Gastroesophageal sphincter (tissue), 4 donors: ENCODE measurements around the gene CATSPERZ. TPM values are rescaled to one million over a fixed set of nuclear protein-coding genes. Genes with fewer than 3 reads are reported as not detected.

Experiments
- ATAC-seq: fragments of 150-250 bp; one replicate; pipeline ENCODE4 v1.9.1; 2016; ENCODE audit warnings: mild to moderate bottlenecking, moderate library complexity
- H3K27ac ChIP-seq, 4 donors: fragments of 200-600 bp; sonication (generic) in 3 of 4; 1 replicate in 3 of 4; 2 replicates in 1 of 4; pipeline ENCODE4 v1.5.1; 2016 to 2019
- H3K27me3 ChIP-seq: fragments of 200-600 bp; sonication (generic); one replicate; pipeline ENCODE4 v1.5.1; 2019
- H3K36me3 ChIP-seq, 2 donors: fragments of 200-600 bp; sonication (generic); one replicate each; pipeline ENCODE4 v1.5.1; 2019; ENCODE audit warnings: control low read depth in 1 of 2
- H3K4me1 ChIP-seq, 3 donors: fragments of 200-600 bp; sonication (generic); 1 replicate in 2 of 3; 2 replicates in 1 of 3; pipeline ENCODE4 v1.5.1; 2016 to 2019; ENCODE audit warnings: control low read depth in 2 of 3
- H3K4me3 ChIP-seq, 2 donors: fragments of 200-600 bp; sonication (generic); one replicate each; pipeline ENCODE4 v1.5.1; 2019; ENCODE audit warnings: mild to moderate bottlenecking in 1 of 2, moderate library complexity in 1 of 2
- H3K9me3 ChIP-seq, 3 donors: fragments of 200-600 bp; sonication (generic); one replicate each; pipeline ENCODE4 v1.5.1; 2017 to 2019; ENCODE audit warnings: control low read depth in 2 of 3
- EP300 ChIP-seq: sonication (generic); formaldehyde crosslinking; IDR thresholded peaks from one replicate; pipeline ENCODE4 v1.6.1; 2017; ENCODE audit warnings: antibody characterized with exemption, mild to moderate bottlenecking
- POLR2A ChIP-seq, 2 donors: fragments of 450-650 bp; IDR thresholded peaks; one replicate each; pipeline ENCODE4 v1.6.1; 2017; ENCODE audit warnings: antibody characterized with exemption in 2 of 2, mild to moderate bottlenecking in 2 of 2, moderate library complexity in 1 of 2
- POLR2AphosphoS5 ChIP-seq: sonication (generic); formaldehyde crosslinking; IDR thresholded peaks from one replicate; pipeline ENCODE4 v1.6.1; 2017; ENCODE audit warnings: antibody characterized with exemption
- WGBS, 2 donors: methylation state at CpG; one replicate each; pipeline ENCODE4 v1.1.5; 2018; ENCODE audit warnings: low coverage in 1 of 2; 5-methylcytosine and 5-hydroxymethylcytosine counted together
- total RNA-seq, 4 donors: library from RNA; depleted of rRNA; stranded (reverse); fragments of >200 nt; gene quantifications; one replicate each; pipeline ENCODE4 v1.1.0, GENCODE V29; 2016
- TF ChIP-seq, protein P1 (sequence below), 4 experiments: fragments of 200-600 bp in 2 of 4; fragments of 450-650 bp in 2 of 4; sonication (generic) in 1 of 4; IDR thresholded peaks; one replicate each; pipeline ENCODE4 v1.5.1; 2017 to 2019; ENCODE audit warnings: antibody characterized with exemption in 4 of 4, mild to moderate bottlenecking in 2 of 4, moderate library complexity in 2 of 4

CATSPERZ gene
- total RNA-seq, 4 donors from 2014 or later = not detected

DNA sequence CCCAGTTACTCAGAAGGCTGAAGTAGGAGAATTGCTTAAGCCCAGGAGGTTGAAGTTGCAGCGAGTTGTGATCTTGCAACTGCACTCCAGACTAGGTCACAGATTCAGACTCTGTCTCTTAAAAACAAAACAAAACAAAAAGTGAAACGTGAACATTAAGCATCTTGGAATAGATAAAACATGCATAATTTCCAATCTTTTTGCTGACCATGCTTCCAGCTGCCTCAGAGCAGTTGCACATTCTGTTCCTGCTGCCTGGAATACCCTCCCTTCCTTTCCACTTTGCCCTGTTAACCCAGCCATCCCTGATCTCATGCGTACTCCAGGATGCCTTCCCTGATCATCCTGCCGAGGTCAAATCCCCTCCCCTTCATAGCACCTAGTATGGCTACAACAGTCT lies 39.1 kb downstream of the CATSPERZ start:
- peaks cover 0 to 26% (median 10%) of the 10 kb centered on the region in 3 donors for H3K4me1 ChIP-seq
- H3K4me3 ChIP-seq = no peak overlapping the region
- ATAC-seq = no peak
- no peaks in the 10 kb centered on the region for H3K9me3 ChIP-seq
- H3K27me3 ChIP-seq = no peaks in the 10 kb centered on the region
- WGBS, 2 donors = 57 to 65% methylated on average over 2 to 4 of the region's 4 CpGs
- no peaks in the 10 kb centered on the region for H3K36me3 ChIP-seq
- H3K27ac ChIP-seq = no peak overlapping the region
- TF ChIP-seq POLR2AphosphoS5 (no peak), EP300 (no peak), POLR2A (IDR thresholded peaks at IDR 0.05) (no peak)
- TF ChIP-seq, protein P1, sequence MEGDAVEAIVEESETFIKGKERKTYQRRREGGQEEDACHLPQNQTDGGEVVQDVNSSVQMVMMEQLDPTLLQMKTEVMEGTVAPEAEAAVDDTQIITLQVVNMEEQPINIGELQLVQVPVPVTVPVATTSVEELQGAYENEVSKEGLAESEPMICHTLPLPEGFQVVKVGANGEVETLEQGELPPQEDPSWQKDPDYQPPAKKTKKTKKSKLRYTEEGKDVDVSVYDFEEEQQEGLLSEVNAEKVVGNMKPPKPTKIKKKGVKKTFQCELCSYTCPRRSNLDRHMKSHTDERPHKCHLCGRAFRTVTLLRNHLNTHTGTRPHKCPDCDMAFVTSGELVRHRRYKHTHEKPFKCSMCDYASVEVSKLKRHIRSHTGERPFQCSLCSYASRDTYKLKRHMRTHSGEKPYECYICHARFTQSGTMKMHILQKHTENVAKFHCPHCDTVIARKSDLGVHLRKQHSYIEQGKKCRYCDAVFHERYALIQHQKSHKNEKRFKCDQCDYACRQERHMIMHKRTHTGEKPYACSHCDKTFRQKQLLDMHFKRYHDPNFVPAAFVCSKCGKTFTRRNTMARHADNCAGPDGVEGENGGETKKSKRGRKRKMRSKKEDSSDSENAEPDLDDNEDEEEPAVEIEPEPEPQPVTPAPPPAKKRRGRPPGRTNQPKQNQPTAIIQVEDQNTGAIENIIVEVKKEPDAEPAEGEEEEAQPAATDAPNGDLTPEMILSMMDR (IDR thresholded peaks at IDR 0.05) = no peak

DNA sequence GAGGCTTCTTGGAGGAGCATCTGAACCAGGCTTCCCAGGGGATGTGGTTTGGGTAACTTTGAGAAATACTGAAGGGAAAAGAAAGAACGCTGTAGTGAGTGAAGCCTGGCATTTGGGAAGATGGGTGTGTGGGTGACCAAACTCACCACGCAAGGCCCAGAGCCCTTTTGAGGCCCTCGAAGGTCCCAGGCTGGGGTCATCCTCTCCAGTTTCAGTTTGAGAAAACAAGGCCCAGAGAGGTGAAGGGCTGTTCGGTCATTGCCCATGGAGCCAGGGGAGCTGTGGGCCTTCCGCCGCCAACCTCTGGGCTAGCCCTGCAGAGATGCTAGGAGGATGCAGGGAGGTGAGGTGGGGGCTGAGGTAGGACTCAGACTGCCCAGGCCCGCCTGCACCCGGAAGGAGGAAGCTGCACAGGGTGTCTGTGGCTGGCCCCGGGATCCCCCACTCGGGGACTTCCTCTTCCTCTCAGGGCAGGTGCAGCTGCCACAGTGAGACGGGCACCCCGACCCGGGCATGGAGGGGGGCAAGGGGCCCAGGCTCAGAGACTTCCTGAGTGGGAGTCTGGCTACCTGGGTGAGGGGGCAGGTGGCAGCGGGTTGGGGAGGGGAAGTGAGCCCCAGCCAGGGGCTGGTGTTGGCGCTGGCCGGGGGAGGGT lies 39.7 kb downstream of the CATSPERZ start, which contains the start of gene CCDC88B:
CCDC88B (plus strand) TSS at position 451 of the 655 bp plus-strand sequence; CDS start at position 514, 63 bp downstream.
- no peak for ATAC-seq
- WGBS, 2 donors = 60 to 87% methylated on average over 3 to 6 of the region's 16 CpGs
- TF ChIP-seq POLR2A (IDR thresholded peaks at IDR 0.05) (no peak), EP300 (no peak), POLR2AphosphoS5 (no peak)
- TF ChIP-seq, protein P1 (IDR thresholded peaks at IDR 0.05) = no peak
- Histone ChIP-seq H3K27ac (peak within 1 kb of the TSS in 1 of 4 donors; percentile 14), H3K4me3 (peak within 1 kb of the TSS in 1 of 2 donors; percentile 39), H3K36me3 (no peaks in the 10 kb centered on the region), H3K4me1 (peaks cover 0 to 26% (median 10%) of the 10 kb centered on the region in 3 donors), H3K9me3 (no peaks in the 10 kb centered on the region), H3K27me3 (no peaks in the 10 kb centered on the region)

DNA sequence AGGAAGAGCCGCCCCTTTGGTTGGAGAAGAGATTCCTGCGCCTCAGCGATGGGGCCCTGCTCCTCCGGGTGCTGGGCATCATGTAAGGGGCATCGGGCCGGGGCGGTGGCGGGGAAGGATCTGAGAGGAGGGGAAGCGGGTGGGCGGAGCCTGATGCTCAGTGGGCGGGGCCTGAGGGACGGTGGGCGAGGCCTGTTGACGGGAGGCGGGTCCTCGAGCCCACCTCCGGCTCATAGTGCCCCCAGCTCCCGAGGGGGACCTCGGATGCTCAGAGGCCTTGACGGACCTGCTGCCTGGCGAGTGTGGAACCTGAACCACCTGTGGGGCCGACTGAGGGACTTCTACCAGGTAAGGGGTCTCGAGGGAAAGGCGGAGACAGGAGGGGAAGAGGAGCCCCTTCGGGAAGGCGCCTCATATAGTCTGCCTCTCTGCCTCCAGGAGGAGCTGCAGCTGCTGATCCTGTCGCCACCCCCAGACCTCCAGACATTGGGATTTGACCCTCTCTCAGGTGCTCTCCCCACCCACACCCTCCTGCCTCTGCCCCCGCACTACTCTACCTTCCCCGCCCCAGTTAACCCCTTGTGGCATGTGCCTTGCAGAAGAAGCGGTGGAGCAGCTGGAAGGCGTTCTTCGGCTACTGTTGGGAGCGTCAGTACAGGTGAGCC lies 40.6 kb downstream of the CATSPERZ start:
- Histone ChIP-seq H3K27me3 (no peaks in the 10 kb centered on the region), H3K9me3 (no peaks in the 10 kb centered on the region), H3K4me1 (peaks cover 0 to 26% (median 10%) of the 10 kb centered on the region in 3 donors), H3K36me3 (no peaks in the 10 kb centered on the region), H3K4me3 (peak overlapping the region in 1 of 2 donors; percentile 39), H3K27ac (no peak overlapping the region)
- WGBS, 2 donors = 39 to 50% methylated on average over 2 to 3 of the region's 33 CpGs
- no peak for ATAC-seq
- TF ChIP-seq POLR2AphosphoS5 (no peak), EP300 (no peak), POLR2A (IDR thresholded peaks at IDR 0.05) (no peak)
- TF ChIP-seq, protein P1 (IDR thresholded peaks at IDR 0.05) = no peak

DNA sequence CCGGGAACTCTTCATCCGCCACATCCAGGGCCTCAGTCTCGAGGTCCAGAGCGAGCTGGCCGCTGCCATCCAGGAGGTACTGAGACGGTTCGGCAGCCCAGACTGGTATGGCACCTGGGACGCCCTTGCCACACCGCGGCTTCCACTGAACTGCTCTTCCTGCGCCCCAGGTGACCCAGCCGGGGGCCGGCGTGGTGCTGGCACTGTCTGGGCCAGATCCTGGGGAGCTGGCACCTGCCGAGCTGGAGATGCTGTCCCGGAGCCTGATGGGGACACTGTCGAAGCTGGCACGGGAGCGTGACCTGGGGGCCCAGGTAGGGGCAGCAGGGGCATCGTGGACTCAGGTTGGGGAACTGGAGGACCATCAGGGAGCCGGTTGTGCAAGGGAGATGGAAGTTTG lies 41.3 kb downstream of the CATSPERZ start:
- no CpG with 5 or more reads among the region's 21 CpGs for WGBS, 2 donors
- Histone ChIP-seq H3K9me3 (no peaks in the 10 kb centered on the region), H3K27me3 (no peaks in the 10 kb centered on the region), H3K27ac (no peak overlapping the region), H3K4me3 (no peak overlapping the region), H3K4me1 (peaks cover 0 to 26% (median 10%) of the 10 kb centered on the region in 3 donors), H3K36me3 (no peaks in the 10 kb centered on the region)
- TF ChIP-seq, protein P1 (IDR thresholded peaks at IDR 0.05) = no peak
- TF ChIP-seq EP300 = no peak
- TF ChIP-seq POLR2AphosphoS5 = no peak
- no peak for TF ChIP-seq POLR2A (IDR thresholded peaks at IDR 0.05)
- ATAC-seq = no peak
